Sigmoid colon (tissue), 4 donors: Measurements from ENCODE around the gene PTPRA.

Source experiments
- CTCF ChIP-seq, 4 experiments: fragments of 450-650 bp in 3 of 4; fragments of 200-600 bp in 1 of 4; IDR thresholded peaks; one replicate each; pipeline ENCODE4 v1.5.1; 2016 to 2019; ENCODE audit warnings: antibody characterized with exemption in 4 of 4, mild to moderate bottlenecking in 3 of 4, moderate library complexity in 2 of 4
- POLR2AphosphoS5 ChIP-seq, 4 donors: sonication (generic); formaldehyde crosslinking; IDR thresholded peaks; one replicate each; pipeline ENCODE4 v1.6.1; 2017; ENCODE audit warnings: antibody characterized with exemption in 4 of 4

GRCh38 chr20:3080939-3081388, 207.7 kb downstream of the PTPRA start:
- TF ChIP-seq CTCF (IDR thresholded peaks at IDR 0.05): no peak
- no peak for TF ChIP-seq POLR2AphosphoS5 (IDR thresholded peaks at IDR 0.05)
